Mesendoderm (in vitro differentiated cells): ENCODE measurements around the gene FGFR4.

Experiments
- DNase-seq: peaks from one replicate; pipeline ENCODE4 v3.0.0; 2013
- H2AK5ac ChIP-seq: 2 replicates; pipeline ENCODE4 v1.6.1; 2013; ENCODE audit warnings: low read length, inconsistent platforms
- H2BK120ac ChIP-seq: 2 replicates; pipeline ENCODE4 v1.6.1; 2013; ENCODE audit warnings: low read depth, mild to moderate bottlenecking, low read length, moderate library complexity, mixed read lengths
- H2BK15ac ChIP-seq: replicated peaks from 2 replicates; pipeline ENCODE4 v1.6.1; 2013; ENCODE audit warnings: low read depth, mild to moderate bottlenecking, moderate library complexity
- H2BK5ac ChIP-seq: 2 replicates; pipeline ENCODE4 v1.6.1; 2013; ENCODE audit warnings: low read length, inconsistent platforms
- H3K18ac ChIP-seq: 2 replicates; pipeline ENCODE4 v1.6.1; 2013; ENCODE audit warnings: mild to moderate bottlenecking, low read length, mixed read lengths
- H3K23ac ChIP-seq: one replicate; pipeline ENCODE4 v1.6.1; 2013; ENCODE audit warnings: low read length
- H3K27ac ChIP-seq: 2 replicates; pipeline ENCODE4 v1.5.1; 2013; ENCODE audit warnings: low read depth, mild to moderate bottlenecking, inconsistent platforms, low read length, moderate library complexity
- H3K27me3 ChIP-seq: 2 replicates; pipeline ENCODE4 v1.6.1; 2013; ENCODE audit warnings: low read length, control low read depth, mild to moderate bottlenecking, inconsistent platforms; ENCODE audit not compliant: insufficient read depth, poor library complexity
- H3K36me3 ChIP-seq: 2 replicates; pipeline ENCODE4 v1.6.1; 2013; ENCODE audit warnings: low read length, inconsistent platforms; ENCODE audit not compliant: control insufficient read depth, insufficient read depth
- H3K4ac ChIP-seq: one replicate; pipeline ENCODE4 v1.6.1; 2013; ENCODE audit warnings: low read depth, mild to moderate bottlenecking, low read length, moderate library complexity
- H3K4me1 ChIP-seq: 2 replicates; pipeline ENCODE4 v1.6.1; 2013; ENCODE audit warnings: low read depth, low read length, inconsistent platforms; ENCODE audit not compliant: control insufficient read depth
- H3K4me2 ChIP-seq: 2 replicates; pipeline ENCODE4 v1.6.1; 2013; ENCODE audit warnings: low read length
- H3K4me3 ChIP-seq: 2 replicates; pipeline ENCODE4 v1.5.1; 2013; ENCODE audit warnings: mild to moderate bottlenecking, low read length
- H3K56ac ChIP-seq: one replicate; pipeline ENCODE4 v1.6.1; 2013; ENCODE audit warnings: low read length
- H3K79me1 ChIP-seq: 2 replicates; pipeline ENCODE4 v1.6.1; 2013; ENCODE audit warnings: low read length, inconsistent platforms
- H3K79me2 ChIP-seq: 2 replicates; pipeline ENCODE4 v1.6.1; 2013; ENCODE audit warnings: mild to moderate bottlenecking, low read length; ENCODE audit not compliant: control insufficient read depth, insufficient read depth
- H3K9ac ChIP-seq: 2 replicates; pipeline ENCODE4 v1.6.1; 2013; ENCODE audit warnings: low read length, inconsistent platforms
- H4K5ac ChIP-seq: one replicate; pipeline ENCODE4 v1.6.1; 2013; ENCODE audit warnings: low read length
- H4K8ac ChIP-seq: one replicate; pipeline ENCODE4 v1.6.1; 2013; ENCODE audit warnings: low read depth, mild to moderate bottlenecking, control low read depth, low read length, moderate library complexity
- WGBS: extraction: QIAGEN DNeasy Blood & Tissue Kit; methylation state at CpG from one replicate; pipeline ENCODE4 v1.1.7; 2013; ENCODE audit warnings: low lambda C conversion rate, missing lambda C conversion rate; ENCODE audit not compliant: insufficient coverage; ENCODE audit errors: extremely low coverage; 5-methylcytosine and 5-hydroxymethylcytosine counted together

The FGFR4 gene

GRCh38 chr5:177092178-177093081 lies 5.7 kb downstream of the FGFR4 start:
- Histone ChIP-seq H2BK5ac (no peak overlapping the region), H3K56ac (no peak overlapping the region), H2BK120ac (no peak overlapping the region), H4K5ac (no peak overlapping the region), H3K27me3 (no peaks in the 10 kb centered on the region), H3K36me3 (no peaks in the 10 kb centered on the region), H3K27ac (no peak overlapping the region), H3K23ac (no peak overlapping the region), H3K79me1 (peaks cover 6% of the 10 kb centered on the region), H3K79me2 (no peaks in the 10 kb centered on the region), H2AK5ac (no peak overlapping the region), H3K4me2 (no peak overlapping the region), H3K4me3 (no peak overlapping the region), H3K4me1 (peaks cover 3% of the 10 kb centered on the region), H3K4ac (no peak overlapping the region), H3K18ac (no peak overlapping the region), H2BK15ac (no peak overlapping the region), H3K9ac (no peak overlapping the region), H4K8ac (no peak overlapping the region)
- no peak for DNase-seq
- no CpG with 5 or more reads among the region's 32 CpGs for WGBS

GRCh38 chr5:177093082-177093712 lies 6.5 kb downstream of the FGFR4 start:
- H3K27ac ChIP-seq: no peak overlapping the region
- no peak overlapping the region for H2BK120ac ChIP-seq
- H3K27me3 ChIP-seq: no peaks in the 10 kb centered on the region
- no peak overlapping the region for H3K56ac ChIP-seq
- WGBS: no CpG with 5 or more reads among the region's 40 CpGs
- no peaks in the 10 kb centered on the region for H3K4me1 ChIP-seq
- no peak overlapping the region for H3K23ac ChIP-seq
- H3K79me1 ChIP-seq: peaks cover 5% of the 10 kb centered on the region
- H4K5ac ChIP-seq: no peak overlapping the region
- no peak overlapping the region for H4K8ac ChIP-seq
- H3K4ac ChIP-seq: no peak overlapping the region
- H2AK5ac ChIP-seq: no peak overlapping the region
- no peak overlapping the region for H2BK5ac ChIP-seq
- H3K18ac ChIP-seq: no peak overlapping the region
- no peak overlapping the region for H3K9ac ChIP-seq
- H3K79me2 ChIP-seq: no peaks in the 10 kb centered on the region
- no peak overlapping the region for H3K4me2 ChIP-seq
- H2BK15ac ChIP-seq: no peak overlapping the region
- no peaks in the 10 kb centered on the region for H3K36me3 ChIP-seq
- H3K4me3 ChIP-seq: no peak overlapping the region
- no peak for DNase-seq

GRCh38 chr5:177093803-177094202 lies 7.1 kb downstream of the FGFR4 start:
- H3K4ac ChIP-seq: no peak overlapping the region
- H3K27me3 ChIP-seq: no peaks in the 10 kb centered on the region
- peaks cover 5% of the 10 kb centered on the region for H3K79me1 ChIP-seq

GRCh38 chr5:177094224-177095087 lies 7.7 kb downstream of the FGFR4 start:
- Histone ChIP-seq H3K4ac (no peak overlapping the region), H3K56ac (no peak overlapping the region), H4K5ac (no peak overlapping the region), H3K4me3 (no peak overlapping the region), H3K4me1 (no peaks in the 10 kb centered on the region), H3K18ac (no peak overlapping the region), H3K27me3 (no peaks in the 10 kb centered on the region), H3K79me2 (no peaks in the 10 kb centered on the region), H3K4me2 (no peak overlapping the region), H4K8ac (no peak overlapping the region), H3K36me3 (no peaks in the 10 kb centered on the region), H3K23ac (no peak overlapping the region), H3K79me1 (peaks cover 2% of the 10 kb centered on the region), H3K27ac (no peak overlapping the region), H2BK120ac (no peak overlapping the region), H2AK5ac (no peak overlapping the region), H3K9ac (no peak overlapping the region), H2BK15ac (no peak overlapping the region), H2BK5ac (no peak overlapping the region)
- DNase-seq: no peak
- no CpG with 5 or more reads among the region's 12 CpGs for WGBS

More at GRCh38 chr5:177093803-177094202, 7.1 kb downstream of the FGFR4 start:
- Histone ChIP-seq H2BK15ac (no peak overlapping the region), H3K56ac (no peak overlapping the region), H3K18ac (no peak overlapping the region), H2BK5ac (no peak overlapping the region), H3K4me1 (no peaks in the 10 kb centered on the region), H3K79me2 (no peaks in the 10 kb centered on the region), H3K9ac (no peak overlapping the region), H3K4me2 (no peak overlapping the region), H4K5ac (no peak overlapping the region), H2AK5ac (no peak overlapping the region), H3K36me3 (no peaks in the 10 kb centered on the region), H2BK120ac (no peak overlapping the region), H3K23ac (no peak overlapping the region), H3K4me3 (no peak overlapping the region), H4K8ac (no peak overlapping the region), H3K27ac (no peak overlapping the region)
- DNase-seq: no peak
- WGBS: no CpG with 5 or more reads among the region's 6 CpGs

GRCh38 chr5:177095088-177095669 lies 8.5 kb downstream of the FGFR4 start:
- Histone ChIP-seq H3K27me3 (no peaks in the 10 kb centered on the region), H3K4ac (no peak overlapping the region), H3K79me1 (no peaks in the 10 kb centered on the region), H3K23ac (no peak overlapping the region), H3K18ac (no peak overlapping the region), H3K79me2 (no peaks in the 10 kb centered on the region), H3K9ac (no peak overlapping the region), H3K36me3 (no peaks in the 10 kb centered on the region), H2BK5ac (no peak overlapping the region), H4K5ac (no peak overlapping the region), H3K56ac (no peak overlapping the region), H3K4me3 (no peak overlapping the region), H2BK120ac (no peak overlapping the region), H4K8ac (no peak overlapping the region), H3K27ac (no peak overlapping the region), H2BK15ac (no peak overlapping the region), H2AK5ac (no peak overlapping the region), H3K4me2 (no peak overlapping the region), H3K4me1 (no peaks in the 10 kb centered on the region)
- WGBS: no CpG with 5 or more reads among the region's 28 CpGs
- DNase-seq: no peak
